Upper lobe of left lung (tissue), 6 donors: ENCODE data around the gene COL9A3. TPM values are rescaled to one million over a fixed set of nuclear protein-coding genes. Genes with fewer than 3 reads are reported as not detected.
A peak's percentile ranks its signal among the peaks of the same experiment; 100 is the strongest.
"Not testable (repeated sequence)": the region's sequence is repeated elsewhere in the genome, so short reads cannot be mapped to it uniquely, and the experiment has no call there.

ENCODE experiments used
- ATAC-seq, 2 donors: fragments of 200-7000 bp; cut with Tn5 transposase; one replicate each; pipeline ENCODE4 v1.9.1; 2022; ENCODE audit warnings: mild to moderate bottlenecking in 2 of 2, moderate library complexity in 2 of 2; ENCODE audit not compliant: low FRiP score in 2 of 2
- DNase-seq, 2 donors: peaks; one replicate each; pipeline ENCODE4 v3.0.0-alpha.2; 2019 to 2020
- H3K27ac ChIP-seq, 4 donors: fragments of 200-600 bp; sonication (generic); one replicate each; pipeline ENCODE4 v1.5.1; 2016 to 2019
- H3K27me3 ChIP-seq, 4 donors: fragments of 200-600 bp; sonication (generic); one replicate each; pipeline ENCODE4 v1.5.1; 2017 to 2019
- H3K36me3 ChIP-seq, 4 donors: fragments of 200-600 bp; sonication (generic); one replicate each; pipeline ENCODE4 v1.5.1; 2016 to 2019
- H3K4me1 ChIP-seq, 4 donors: fragments of 200-600 bp; sonication (generic); one replicate each; pipeline ENCODE4 v1.5.1; 2018 to 2019
- H3K4me3 ChIP-seq, 4 donors: fragments of 200-600 bp; sonication (generic); one replicate each; pipeline ENCODE4 v1.5.1; 2017 to 2019; ENCODE audit warnings: mild to moderate bottlenecking in 2 of 4, moderate library complexity in 1 of 4
- H3K9me3 ChIP-seq, 4 donors: fragments of 200-600 bp; sonication (generic); one replicate each; pipeline ENCODE4 v1.5.1; 2018 to 2019
- CTCF ChIP-seq, 6 experiments: fragments of 450-650 bp in 4 of 6; fragments of 200-600 bp in 2 of 6; sonication (generic) in 2 of 6; IDR thresholded peaks; one replicate each; pipeline ENCODE4 v1.5.1; 2016 to 2019; ENCODE audit warnings: antibody characterized with exemption in 6 of 6
- EP300 ChIP-seq, 4 donors: sonication (generic); formaldehyde crosslinking; IDR thresholded peaks; one replicate each; pipeline ENCODE4 v1.5.1; 2017; ENCODE audit warnings: antibody characterized with exemption in 4 of 4, control low read depth in 2 of 4
- POLR2A ChIP-seq, 4 donors: fragments of 450-650 bp; IDR thresholded peaks; one replicate each; pipeline ENCODE4 v1.5.1; 2016 to 2017; ENCODE audit warnings: antibody characterized with exemption in 4 of 4, mild to moderate bottlenecking in 2 of 4
- POLR2AphosphoS5 ChIP-seq, 2 donors: sonication (generic); formaldehyde crosslinking; IDR thresholded peaks; one replicate each; pipeline ENCODE4 v1.5.1; 2017; ENCODE audit warnings: antibody characterized with exemption in 2 of 2
- WGBS, 2 donors: methylation state at CpG; one replicate each; pipeline ENCODE4 v1.1.5; 2017 to 2018; 5-methylcytosine and 5-hydroxymethylcytosine counted together
- total RNA-seq, 6 donors: library from RNA; depleted of rRNA in 4 of 6; stranded (reverse); fragments of >200 nt in 4 of 6; gene quantifications; one replicate each; pipeline versions ENCODE4 v1.1.0 to v1.2.1, GENCODE V29; 2016 to 2021
- donor health status: DM: no; HTN: no; CAD: no; lungs with moderate emphysema.
- donor health status: DM: no; HTN: yes; CAD: no; lungs with severe emphysema.

The COL9A3 gene
- total RNA-seq, 6 donors from 2014 or later = 0.57 to 8.4 (median 2.1) TPM; not detected in 1

GRCh38 chr20:62872184-62872847, 55.5 kb downstream of the COL9A3 start:
- Histone ChIP-seq H3K36me3 (no peaks in the 10 kb centered on the region), H3K4me1 (peaks cover 16 to 18% (median 17%) of the 10 kb centered on the region in 4 donors), H3K27me3 (no peaks in the 10 kb centered on the region), H3K4me3 (no peak overlapping the region), H3K9me3 (no peaks in the 10 kb centered on the region), H3K27ac (no peak overlapping the region)
- 54 to 61% methylated on average over 18 of the region's 18 CpGs for WGBS, 2 donors
- TF ChIP-seq EP300 (IDR thresholded peaks at IDR 0.05) = no peak
- TF ChIP-seq POLR2A (IDR thresholded peaks at IDR 0.05) = no peak
- TF ChIP-seq CTCF (IDR thresholded peaks at IDR 0.05) = no peak
- no peak for TF ChIP-seq POLR2AphosphoS5 (IDR thresholded peaks at IDR 0.05)
- ATAC-seq = no peak
- DNase-seq = no peak

- TF ChIP-seq CTCF (IDR thresholded peaks at IDR 0.05) = no peak
- H3K4me3 ChIP-seq = no peak overlapping the region
- no peak for ATAC-seq
- DNase-seq = no peak
- no peak overlapping the region for H3K27ac ChIP-seq
- WGBS, 2 donors = 94 to 96% methylated on average over 6 of the region's 6 CpGs
- no peaks in the 10 kb centered on the region for H3K36me3 ChIP-seq
- H3K9me3 ChIP-seq = no peaks in the 10 kb centered on the region
- no peaks in the 10 kb centered on the region for H3K27me3 ChIP-seq
- peaks cover 18 to 24% (median 21%) of the 10 kb centered on the region in 4 donors for H3K4me1 ChIP-seq
Observed at GRCh38 chr20:62872862-62873261, 56.0 kb downstream of the COL9A3 start.

GRCh38 chr20:62873280-62873679, 56.4 kb downstream of the COL9A3 start:
- Histone ChIP-seq H3K4me3 (no peak overlapping the region), H3K36me3 (no peaks in the 10 kb centered on the region), H3K4me1 (peaks cover 18 to 26% (median 21%) of the 10 kb centered on the region in 4 donors), H3K27ac (no peak overlapping the region), H3K27me3 (no peaks in the 10 kb centered on the region), H3K9me3 (no peaks in the 10 kb centered on the region)
- ATAC-seq (no peak), DNase-seq (no peak)
- 63 to 79% methylated on average over 7 of the region's 7 CpGs for WGBS, 2 donors
- TF ChIP-seq POLR2A (IDR thresholded peaks at IDR 0.05) (no peak), POLR2AphosphoS5 (IDR thresholded peaks at IDR 0.05) (no peak), EP300 (IDR thresholded peaks at IDR 0.05) (no peak), CTCF (IDR thresholded peaks at IDR 0.05) (no peak)

- H3K4me1 ChIP-seq = peaks cover 18 to 26% (median 21%) of the 10 kb centered on the region in 4 donors
- not testable (repeated sequence) for H3K4me3 ChIP-seq, H3K27ac ChIP-seq, H3K9me3 ChIP-seq, H3K36me3 ChIP-seq, H3K27me3 ChIP-seq, ATAC-seq
- WGBS, 2 donors = 0 to 7% methylated on average over 5 to 14 of the region's 15 CpGs
- peak; percentile 62 to 75 for DNase-seq
- peak; percentile 40 to 71 (median 59) for TF ChIP-seq CTCF (IDR thresholded peaks at IDR 0.05)
Observed at GRCh38 chr20:62873681-62874031, 56.8 kb downstream of the COL9A3 start.

GRCh38 chr20:62874964-62875344, 58.1 kb downstream of the COL9A3 start:
- no peak for TF ChIP-seq POLR2A (IDR thresholded peaks at IDR 0.05)
- DNase-seq (no peak), ATAC-seq (no peak)
- Histone ChIP-seq H3K36me3 (peaks cover 0 to 12% (median 5%) of the 10 kb centered on the region in 4 donors), H3K27ac (no peak overlapping the region), H3K4me1 (peaks cover 18 to 26% (median 21%) of the 10 kb centered on the region in 4 donors), H3K27me3 (no peaks in the 10 kb centered on the region), H3K4me3 (no peak overlapping the region), H3K9me3 (no peaks in the 10 kb centered on the region)
- 88 to 92% methylated on average over 8 of the region's 14 CpGs for WGBS, 2 donors
